HL-60/S4 (cell line): Measurements from ENCODE around the gene TSPAN33.

Experiments used
- in situ Hi-C: fragments of 300-500 bp; cut with MboI; formaldehyde crosslinking; loops from 2 replicates; pipeline ENCODE4 v1.14.3; 2022; ENCODE audit warnings: low sequenced_read_pairs

Gene TSPAN33

DNA sequence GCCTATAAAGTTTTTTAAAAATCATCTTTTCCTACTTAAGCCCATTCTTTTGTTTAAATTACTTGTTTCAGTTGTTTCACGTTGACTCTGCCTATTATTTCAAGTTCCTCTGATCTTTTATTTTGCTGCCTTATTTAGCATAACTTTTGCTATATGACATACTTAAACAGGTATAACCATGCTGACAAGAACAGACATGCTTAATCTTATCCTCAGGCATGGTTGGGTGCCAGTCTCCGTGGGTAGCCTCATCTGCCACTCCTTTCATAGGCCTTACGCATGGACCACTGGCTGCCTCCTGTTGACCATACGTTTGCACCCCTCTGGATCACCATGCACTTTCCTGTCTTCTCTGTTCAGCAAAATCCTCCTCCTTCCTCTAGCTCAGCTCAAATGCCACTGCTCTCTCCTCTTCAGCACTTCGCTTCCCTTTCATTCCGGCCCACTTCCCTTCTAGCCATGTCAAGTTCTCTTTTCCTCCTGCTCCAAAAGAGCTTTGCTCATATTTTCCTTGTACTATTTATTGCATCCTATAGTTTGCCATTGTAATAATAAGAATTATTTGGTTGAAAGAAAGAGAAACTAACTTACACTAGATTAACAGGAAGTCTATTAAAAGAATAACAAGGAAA lies 10.0 kb upstream of the TSPAN33 start:
- in situ Hi-C loops, result no loop called here

DNA sequence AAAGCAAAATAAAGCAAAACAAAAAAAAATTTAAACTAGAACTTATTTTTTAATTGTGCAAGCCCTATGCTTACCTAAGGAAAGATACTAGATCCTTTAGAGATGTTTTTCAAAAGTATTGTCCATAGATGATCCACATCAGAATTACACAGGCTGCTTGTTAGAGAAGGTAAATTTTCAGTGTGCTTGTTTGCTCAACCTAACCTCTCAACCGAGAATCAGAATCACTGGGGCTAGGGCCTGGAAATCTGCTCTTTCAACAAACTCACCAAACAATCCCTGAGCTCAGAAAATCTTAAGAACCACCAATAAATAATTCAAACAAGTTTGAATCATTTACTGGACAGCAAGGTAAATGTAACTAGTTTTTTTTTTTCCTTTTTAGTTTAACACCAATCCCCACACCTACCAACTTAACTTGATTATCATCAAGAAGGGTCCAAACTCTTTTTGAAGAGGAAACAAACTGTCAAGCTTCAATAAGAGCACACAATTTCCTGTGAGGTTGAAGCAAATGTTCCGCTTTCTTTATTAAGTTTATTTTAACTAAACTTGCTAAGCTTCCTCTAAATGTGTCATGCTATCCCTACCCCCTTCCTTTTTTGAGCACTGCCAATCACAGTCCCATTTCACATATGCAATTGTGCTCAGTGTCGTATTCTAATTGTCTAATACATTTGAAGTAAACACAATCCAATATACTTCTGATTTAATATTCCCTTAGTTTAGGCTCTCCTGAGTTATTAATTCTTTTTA lies 7.4 kb upstream of the TSPAN33 start:
- in situ Hi-C loops, result no loop called here

DNA sequence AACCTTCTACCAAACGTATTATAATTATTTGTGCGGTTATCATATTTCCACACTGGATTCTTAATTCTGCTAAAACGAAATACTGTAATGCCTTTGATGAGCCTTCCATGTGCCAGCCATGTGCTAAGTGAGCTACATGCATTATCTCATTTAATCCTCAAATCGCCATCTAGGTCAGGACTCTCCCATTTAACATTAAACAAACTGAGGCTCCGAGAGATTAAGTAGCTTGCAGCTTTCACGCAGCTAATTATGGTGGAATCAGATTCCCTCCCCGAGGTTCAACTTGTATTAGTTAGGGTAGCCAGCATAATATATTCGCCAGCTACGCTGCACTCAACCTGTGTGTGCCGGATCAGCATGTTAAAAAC lies 798 bp upstream of the TSPAN33 start:
- in situ Hi-C loops, result no loop called here

DNA sequence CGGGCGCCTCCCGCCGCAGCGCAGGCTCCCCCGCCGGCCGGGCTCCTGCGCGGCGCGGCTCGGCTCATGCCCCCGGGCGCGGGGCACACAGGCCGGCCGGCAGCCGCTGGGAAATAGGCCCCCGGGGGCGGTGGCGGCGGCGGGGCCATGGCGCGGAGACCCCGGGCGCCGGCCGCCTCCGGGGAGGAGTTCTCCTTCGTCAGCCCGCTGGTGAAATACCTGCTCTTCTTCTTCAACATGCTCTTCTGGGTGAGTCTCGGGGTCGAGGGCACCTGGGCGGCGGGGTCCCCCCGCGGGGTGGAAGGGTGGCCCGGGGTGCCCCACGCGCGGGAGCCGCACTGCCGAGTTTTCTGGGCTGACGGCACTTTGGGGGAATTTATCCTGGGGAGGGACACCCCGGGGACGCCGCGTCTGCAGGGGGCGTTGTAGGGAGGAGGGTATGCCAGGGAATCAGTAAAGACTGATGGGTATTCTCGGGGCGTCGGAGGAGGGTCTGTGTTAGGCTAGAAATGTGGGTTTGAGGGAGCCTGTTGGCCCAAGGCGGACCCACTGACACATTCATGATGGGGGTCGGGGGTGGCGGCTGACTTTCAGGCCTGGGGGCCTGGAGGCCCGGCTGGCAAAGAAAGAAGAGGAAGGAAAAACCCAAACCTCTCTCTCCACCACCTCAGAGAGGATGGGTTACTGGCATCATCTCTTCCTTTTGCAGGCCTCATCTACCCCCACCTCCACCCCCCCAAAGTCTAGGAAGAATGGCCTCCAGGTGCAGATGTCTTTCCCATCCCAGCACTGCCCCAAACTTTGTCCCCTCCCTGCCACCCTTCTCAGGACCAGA lies 544 bp downstream of the TSPAN33 start:
- in situ Hi-C loops, result no loop called here

DNA sequence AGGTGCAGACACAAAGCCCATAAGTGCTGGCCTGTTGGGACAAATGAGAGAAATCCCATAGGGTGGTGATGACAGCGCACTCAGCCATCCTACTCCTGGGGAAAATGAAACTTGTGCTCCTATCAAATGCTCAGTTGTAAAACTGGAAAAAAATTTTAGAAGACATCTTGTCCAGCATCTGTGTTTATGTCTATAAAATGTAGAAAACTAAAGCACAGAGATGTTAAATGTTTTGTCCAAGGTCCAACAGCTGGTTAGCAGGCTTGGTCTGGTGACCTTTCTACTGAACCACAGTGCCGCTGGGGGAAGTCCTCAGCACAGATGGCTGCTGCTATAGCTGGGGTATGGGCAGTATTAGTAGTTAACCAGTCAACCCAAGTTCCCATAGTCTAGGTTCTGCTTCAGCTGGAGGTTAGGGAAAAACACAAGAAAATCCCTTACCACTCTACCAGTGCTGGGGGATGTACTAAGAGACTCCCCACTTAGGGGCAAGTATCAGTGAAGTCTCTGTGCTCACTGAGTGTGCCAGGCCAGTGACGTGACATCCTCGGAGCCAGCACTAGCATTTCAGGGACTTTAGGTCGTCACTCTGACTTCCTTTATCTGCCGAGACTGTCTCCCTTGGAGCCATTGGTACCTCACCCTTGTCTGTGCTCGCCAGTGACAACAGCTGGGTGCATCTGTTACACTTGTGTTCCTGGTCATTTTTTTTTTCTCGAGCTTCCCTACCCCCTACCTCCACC lies 1.9 kb downstream of the TSPAN33 start:
- in situ Hi-C loops, result no loop called here

DNA sequence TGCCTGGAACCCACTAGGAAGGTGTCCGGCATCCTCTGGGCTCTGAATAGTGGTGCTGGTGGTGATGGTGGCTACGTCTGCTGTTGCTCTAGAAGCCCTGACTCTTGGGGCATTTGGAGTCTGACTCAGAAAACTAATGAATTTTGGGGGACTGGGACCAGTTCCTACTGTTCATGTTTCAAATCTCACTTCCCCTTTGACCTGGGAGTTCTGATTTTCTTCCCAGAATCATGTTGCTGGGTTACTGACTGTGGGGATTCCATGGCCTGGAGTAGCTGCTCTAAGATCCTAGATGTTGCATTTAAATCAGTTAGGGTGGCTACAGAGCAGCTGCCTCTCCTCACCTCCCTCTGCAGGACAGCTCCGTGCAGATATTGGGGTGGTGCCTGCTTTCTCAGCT lies 3.2 kb downstream of the TSPAN33 start:
- in situ Hi-C loops, result no loop called here

DNA sequence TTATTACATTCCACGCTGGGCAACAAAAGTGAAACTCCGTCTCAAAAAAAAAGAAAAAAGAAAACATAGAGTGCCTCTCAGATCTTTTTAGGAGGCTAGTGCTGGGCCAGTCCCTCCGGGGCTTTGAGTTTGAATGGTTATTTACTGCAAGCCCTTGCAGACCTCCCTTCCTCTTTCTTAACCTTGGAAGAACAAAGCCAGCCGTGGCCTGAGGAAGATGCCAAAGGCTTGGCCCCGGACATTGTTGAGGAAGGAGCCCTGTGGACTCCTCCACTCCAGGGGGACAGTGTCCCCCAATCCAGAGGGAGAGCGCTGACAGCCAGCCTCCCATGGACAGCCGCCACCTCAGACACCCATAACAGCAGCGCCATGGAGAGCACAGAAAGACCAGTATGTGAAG lies 5.0 kb downstream of the TSPAN33 start:
- in situ Hi-C loops, result no loop called here

DNA sequence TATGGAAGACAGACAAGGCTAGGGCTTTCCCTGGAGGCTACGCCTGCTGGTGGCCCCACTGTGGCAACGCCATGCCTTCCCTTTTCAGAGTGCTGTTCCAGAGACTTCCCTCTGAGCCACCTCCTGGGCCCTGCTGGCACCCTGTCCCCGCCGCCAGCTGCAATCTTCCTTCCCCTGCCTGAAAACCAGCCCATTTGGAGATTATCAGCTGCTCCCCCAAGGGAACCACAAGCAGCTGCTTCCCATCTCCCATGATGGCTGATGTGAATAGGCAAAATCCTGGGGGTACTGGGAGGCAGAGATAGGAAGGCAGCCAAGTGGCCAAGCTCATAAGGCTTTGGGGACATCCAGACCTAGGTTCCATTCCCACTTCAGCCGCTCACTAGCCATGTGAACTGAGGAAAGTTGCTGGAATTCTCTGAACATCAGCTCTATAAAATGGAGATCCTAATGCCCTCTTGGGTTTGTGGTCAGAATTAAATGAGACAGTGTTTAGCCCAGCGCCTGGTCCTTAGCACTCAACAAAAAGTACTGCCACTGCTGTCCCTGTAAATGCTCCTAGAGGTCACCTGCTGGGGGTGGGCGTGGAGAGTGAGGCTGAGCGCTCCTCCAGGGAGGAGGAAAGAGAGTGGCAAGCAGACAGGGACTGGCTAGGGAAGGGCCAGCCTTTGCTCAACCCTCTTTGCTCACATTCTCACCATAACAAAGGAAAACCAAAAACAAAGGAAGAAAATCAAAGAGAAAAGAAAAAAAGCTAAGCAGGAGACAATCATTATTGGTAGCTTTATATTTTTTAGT lies 5.9 kb downstream of the TSPAN33 start:
- in situ Hi-C loops, result no loop called here

DNA sequence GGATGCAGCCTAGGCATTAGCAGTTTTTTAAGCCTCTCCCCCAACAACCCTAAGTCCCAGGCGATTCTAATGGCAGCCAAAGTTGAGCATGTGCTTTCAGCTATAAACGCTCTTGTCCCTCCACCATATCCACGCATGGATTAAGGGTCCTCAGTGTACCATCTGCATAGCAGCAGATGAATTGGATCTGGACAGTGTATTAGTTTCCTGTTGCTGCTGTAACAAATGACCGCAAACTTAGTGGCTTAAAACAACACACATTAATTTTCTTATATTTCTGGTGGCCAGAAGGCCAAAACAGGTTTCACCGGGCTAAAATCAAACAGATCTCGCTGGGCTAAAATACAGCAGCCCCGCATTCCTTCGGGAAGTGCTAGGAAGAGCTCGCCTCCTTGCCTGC lies 13.1 kb downstream of the TSPAN33 start:
- in situ Hi-C loops, result no loop called here

DNA sequence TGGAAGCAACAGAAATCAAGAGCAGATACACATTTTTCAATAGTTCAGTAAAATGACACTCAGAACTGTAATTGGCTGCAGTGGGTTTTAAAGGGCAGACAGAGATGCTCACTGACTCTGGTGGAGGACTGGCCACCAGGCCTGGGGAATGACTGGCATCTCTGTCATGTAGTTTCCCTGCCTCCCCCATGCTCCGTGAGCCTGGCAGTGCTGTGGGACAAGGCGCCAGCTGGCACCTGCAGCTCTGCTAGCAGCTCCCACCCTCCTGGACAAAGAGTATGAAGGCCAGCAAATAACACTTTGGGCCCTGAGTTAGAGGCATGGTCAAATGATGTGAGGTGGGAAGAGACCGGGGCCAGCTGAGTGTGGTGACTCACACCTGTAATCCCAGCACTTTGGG lies 15.0 kb downstream of the TSPAN33 start:
- in situ Hi-C loops, result no loop called here

DNA sequence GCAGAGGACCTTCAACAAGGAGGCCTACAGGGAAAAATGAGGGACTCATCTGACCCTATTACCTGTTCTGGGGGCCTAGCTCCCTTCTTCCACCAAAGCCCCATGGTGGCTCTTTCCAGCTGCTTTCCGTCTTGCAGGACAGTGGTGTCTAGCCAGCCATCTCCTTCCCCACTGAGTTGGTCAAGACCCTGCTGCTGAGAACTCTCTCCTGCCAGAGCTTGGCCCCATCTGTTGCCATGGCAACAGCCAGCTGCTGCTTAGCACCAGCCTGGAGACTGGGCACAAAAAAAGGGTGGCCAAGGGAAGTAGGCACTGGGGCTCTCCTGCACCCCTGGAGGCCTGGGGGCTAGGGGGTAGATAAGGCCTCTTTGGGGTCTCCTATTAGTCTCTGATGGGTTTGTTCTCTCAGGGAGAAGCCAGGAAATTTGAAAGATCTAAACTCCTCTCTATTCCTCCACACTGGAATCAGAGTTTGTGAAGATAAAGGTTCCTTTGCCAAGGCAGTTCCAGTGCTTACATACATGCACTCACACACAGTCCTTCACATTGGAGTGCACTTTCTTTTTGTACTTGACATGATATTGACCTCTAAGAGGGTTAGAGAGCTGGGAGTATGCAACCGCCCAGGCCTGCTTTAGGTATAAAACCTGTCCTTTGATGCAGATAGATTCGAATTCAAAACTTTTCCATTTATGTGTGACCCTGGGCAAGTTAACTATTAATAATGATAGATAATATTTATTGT lies 15.8 kb downstream of the TSPAN33 start:
- in situ Hi-C loops, result no loop called here

DNA sequence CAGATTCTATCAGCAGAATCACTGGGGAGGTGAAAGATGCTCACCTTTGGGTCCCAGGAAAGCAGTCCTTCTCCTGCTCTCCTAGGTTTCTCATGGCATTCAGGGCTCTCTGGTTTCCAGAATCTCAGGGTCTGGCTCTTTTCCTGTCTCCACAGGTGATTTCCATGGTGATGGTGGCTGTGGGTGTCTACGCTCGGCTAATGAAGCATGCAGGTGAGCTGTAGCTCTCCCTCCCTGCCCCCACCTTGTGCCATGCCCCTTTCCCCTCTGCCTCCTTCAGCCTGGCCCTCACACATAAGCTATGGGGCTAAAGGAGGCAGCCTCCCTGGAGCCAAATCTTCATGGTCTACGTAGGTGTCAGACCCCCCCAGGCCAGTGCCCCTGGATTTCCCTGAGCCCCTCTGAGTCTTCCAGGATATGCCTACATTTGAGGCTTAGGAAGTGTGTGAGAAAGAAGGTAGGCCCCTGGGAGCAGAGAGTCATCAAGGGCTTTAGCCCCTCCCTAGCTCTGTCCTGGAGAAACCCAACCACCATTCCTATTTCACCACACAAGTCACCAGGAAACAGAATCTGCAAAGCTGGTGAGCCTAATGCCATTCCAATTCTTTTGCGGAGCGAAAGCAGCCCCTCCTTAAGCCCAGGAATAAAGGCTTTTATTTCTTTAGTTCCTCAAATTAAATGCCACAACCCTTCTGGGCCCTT lies 17.2 kb downstream of the TSPAN33 start:
- in situ Hi-C loops, result no loop called here

DNA sequence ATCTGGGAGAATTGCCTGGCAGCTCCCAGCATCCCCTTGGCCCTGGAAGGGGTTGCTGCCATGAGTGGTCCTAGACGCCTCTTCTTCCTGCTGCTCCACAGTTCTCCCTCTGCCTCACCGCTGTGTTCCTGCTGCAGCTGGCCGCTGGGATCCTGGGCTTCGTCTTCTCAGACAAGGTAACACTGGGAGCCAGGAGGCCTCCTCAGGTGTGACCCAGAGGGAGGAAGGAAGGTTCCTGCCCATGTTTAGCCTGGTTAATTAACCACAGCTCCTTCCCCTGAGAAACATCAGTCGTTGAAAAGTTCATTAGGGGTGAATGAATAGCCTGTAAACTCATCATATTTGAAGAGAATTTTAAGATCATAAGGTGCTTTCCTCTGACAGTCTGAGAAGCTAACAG lies 18.2 kb downstream of the TSPAN33 start:
- in situ Hi-C loops, result no loop called here

DNA sequence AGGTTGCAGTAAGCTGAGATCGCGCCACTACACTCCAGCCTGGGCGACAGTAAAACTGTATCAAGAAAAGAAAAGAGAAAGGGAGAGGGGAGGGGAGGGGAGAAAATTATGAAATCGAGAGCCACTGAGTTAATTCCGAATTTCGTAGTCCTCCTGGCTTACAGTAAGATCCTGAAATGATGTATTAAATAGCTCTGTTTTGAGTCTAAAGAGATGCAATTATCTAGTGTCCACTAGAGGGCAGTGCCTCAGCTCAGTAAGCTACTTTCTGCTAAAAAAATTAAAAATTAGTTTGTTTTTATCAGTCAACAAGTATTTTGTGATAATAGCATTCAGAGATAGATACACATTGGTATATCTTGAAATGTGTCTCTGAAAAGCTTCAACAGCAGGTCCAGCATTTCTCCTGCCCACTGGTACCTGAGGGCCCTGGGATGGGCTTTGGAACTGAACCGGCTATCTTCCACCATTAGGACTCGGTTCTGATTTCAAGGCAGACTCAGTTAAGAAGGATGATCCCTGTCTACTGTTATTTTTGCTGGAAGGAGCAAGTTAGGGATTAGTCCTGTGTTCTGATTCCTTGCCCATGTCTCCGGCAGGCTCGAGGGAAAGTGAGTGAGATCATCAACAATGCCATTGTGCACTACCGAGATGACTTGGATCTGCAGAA lies 19.5 kb downstream of the TSPAN33 start:
- in situ Hi-C loops, result no loop called here

DNA sequence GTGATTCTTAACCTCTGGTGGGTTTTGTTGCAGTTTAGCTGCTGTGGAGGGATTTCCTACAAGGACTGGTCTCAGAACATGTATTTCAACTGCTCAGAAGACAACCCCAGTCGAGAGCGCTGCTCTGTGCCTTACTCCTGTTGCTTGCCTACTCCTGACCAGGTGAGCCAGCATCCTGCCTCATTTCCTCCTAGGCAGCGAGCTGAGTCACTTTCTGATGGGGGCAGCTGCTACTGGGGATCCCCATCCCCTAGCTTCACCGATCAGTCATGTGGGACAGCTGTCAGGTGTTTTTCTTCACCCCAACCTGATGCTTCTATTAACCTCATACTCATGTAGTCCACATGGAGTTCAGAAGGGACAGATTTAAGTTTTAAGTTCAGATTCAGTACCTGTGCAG lies 22.2 kb downstream of the TSPAN33 start:
- in situ Hi-C loops, result no loop called here

DNA sequence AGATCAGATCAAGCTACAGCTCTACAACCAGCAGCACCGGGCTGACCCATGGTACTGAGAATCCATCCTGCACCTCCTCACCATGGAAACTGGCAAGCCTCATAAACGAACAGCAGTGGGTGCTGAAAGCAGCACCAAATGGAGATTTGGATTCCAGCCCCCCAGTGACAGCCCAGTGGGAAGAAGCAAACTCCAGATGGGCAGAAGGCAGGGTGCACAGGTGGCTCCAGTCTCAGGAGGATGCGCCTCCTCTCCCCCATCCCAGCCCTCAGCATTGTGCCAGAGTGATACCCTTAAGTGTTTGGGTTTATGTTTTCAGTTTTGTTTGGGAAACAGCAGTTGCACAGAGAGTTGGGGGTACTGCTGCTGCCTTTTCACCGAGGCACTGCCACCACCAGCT lies 23.3 kb downstream of the TSPAN33 start:
- in situ Hi-C loops, result no loop called here

DNA sequence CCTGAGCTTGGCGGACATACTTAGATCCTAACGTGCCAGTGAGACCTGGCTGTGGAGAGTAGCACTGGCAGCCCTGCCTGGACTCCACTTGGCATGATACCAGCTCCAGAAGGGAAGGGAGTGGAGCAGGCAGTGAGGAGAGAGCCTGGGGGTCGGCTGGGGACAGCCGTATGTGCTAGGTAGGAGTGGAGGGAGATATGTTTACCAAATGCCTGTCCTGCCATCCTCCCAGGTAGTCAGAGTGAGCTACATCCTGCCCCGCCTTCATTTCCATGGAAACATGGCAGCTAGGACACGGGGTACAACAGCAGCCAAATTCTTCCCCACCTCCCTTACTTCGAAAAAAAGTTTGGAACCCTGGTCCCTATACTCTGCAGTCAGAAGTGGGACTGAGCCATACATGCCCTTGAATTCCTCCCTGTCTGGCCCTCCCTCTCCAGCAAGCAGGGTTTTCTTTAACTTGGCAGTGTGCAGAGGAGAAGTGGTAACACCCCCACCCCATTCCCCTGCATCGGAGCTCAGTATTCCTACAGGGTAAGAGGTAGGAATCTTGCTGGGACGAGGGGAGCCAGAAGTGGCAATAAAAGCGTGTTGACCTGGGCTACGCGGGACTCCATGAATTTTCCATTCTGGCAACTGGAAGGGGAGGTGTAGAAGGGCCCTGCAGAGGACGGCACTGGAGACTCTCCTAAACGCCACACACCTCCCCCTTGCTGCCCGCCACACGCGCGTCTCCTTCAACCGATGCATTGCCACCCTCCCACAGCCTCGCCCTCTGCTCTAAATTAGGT lies 23.9 kb downstream of the TSPAN33 start:
- in situ Hi-C loops, result no loop called here

DNA sequence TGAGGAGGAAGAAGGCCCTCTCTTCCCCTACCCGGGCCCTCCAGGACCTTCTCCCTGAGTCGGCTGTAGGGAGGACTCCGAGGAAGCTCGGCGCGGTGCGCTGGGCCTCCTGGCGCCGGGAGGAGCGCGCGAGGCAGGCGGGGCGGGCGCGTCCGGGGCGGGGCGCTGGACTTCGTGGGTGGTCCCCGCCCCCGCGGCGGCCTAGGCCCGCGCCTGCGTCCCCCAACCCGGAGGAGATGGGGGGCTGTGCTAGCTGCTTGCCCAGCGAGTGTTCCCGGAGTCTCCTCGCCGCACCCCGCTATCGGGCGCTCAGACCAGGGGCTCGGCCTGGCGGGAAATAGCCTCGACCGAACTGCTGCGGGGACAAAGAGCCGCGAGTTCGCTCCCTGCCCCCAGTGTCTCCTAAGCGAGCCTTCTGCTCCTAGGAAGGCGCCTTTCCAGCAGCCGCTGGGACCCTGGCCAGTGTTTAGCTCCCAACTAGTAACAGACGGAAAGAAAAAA lies 24.7 kb downstream of the TSPAN33 start:
- in situ Hi-C loops, result no loop called here
